Pancreas (tissue), 10 donors: Measurements from ENCODE around the gene PRPSAP2. TPM values are rescaled to one million over a fixed set of nuclear protein-coding genes. Genes with fewer than 3 reads are reported as not detected.

Experiments
- ATAC-seq, 4 donors: fragments of 200-7000 bp; cut with Tn5 transposase; one replicate each; pipeline versions ENCODE4 v1.8.0 to v1.9.1; 2020; ENCODE audit warnings: mild to moderate bottlenecking in 4 of 4, moderate library complexity in 4 of 4
- DNase-seq, 6 donors: peaks; one replicate each; pipeline ENCODE4 v3.0.0-alpha.2; 2020
- FAIRE-seq: peaks from 2 replicates; lab custom pipeline; 2012; peaks lifted over from hg19 to GRCh38; lab: Jason Lieb, UNC
- H3K27ac ChIP-seq, 4 donors: fragments of 200-600 bp; sonication (generic); 1 replicate in 3 of 4; 2 replicates in 1 of 4; pipeline versions ENCODE4 v1.5.0 to v1.8.0; 2020
- H3K27me3 ChIP-seq, 4 donors: fragments of 200-600 bp; one replicate each; pipeline ENCODE4 v1.8.0; 2021
- H3K36me3 ChIP-seq, 3 donors: fragments of 200-600 bp; sonication (generic) in 1 of 3; one replicate each; pipeline versions ENCODE4 v1.5.0 to v1.8.0; 2020 to 2021
- H3K4me1 ChIP-seq, 3 donors: fragments of 200-600 bp; one replicate each; pipeline ENCODE4 v1.8.0; 2021
- H3K4me3 ChIP-seq, 4 donors: fragments of 200-600 bp; sonication (generic) in 2 of 4; one replicate each; pipeline versions ENCODE4 v1.5.0 to v1.8.0; 2020 to 2021
- H3K9me3 ChIP-seq, 4 donors: fragments of 200-600 bp; one replicate each; pipeline ENCODE4 v1.8.0; 2021
- CTCF ChIP-seq, 4 donors: fragments of 200-600 bp; sonication (generic) in 3 of 4; IDR thresholded peaks; one replicate each; pipeline versions ENCODE4 v1.5.0 to v1.8.0; 2021; ENCODE audit warnings: antibody characterized with exemption in 4 of 4
- WGBS, 2 donors: extraction: QIAGEN DNeasy Blood & Tissue Kit; methylation state at CpG; one replicate each; pipeline ENCODE4 v1.1.7; 2013; 5-methylcytosine and 5-hydroxymethylcytosine counted together
- intact Hi-C, 3 donors: fragments of 100-400 bp; cut with DNase I; formaldehyde crosslinking; loops; one replicate each; pipeline versions ENCODE4 v1.11.1 to v1.14.2; 2022
- polyA plus RNA-seq, 2 donors: library from polyadenylated mRNA; stranded (reverse); fragments of 200-250 nt; gene quantifications; one replicate each; pipeline ENCODE4 v1.2.3, GENCODE V29; 2013
- total RNA-seq, 6 donors: library from RNA; stranded (reverse); fragmentation: NEBNext Ultra II Directional in 4 of 6; extraction: Animal tissue kit (Norgen Biotek cat#: 25700) in 4 of 6; gene quantifications; one replicate each; pipeline versions ENCODE4 v1.2.1 to v1.2.4, GENCODE V29; 2021 to 2023
- donor health status: healthy with polysubstance abuse.
- donor health status: DM: no; HTN: no; CAD: no; lungs with moderate emphysema.
- donor health status: DM: no; HTN: no; CAD: no.
- donor health status: control.
- donor health status: control.
- donor health status: Bipolar disorder and iron deficiency.
- donor health status: DM: yes; HTN: yes; CAD: no.
- donor health status: DM: no; HTN: no; CAD: no.
- donor health status: DM: no; HTN: no; CAD: no.
- donor health status: DM: yes; HTN: yes; CAD: no.

The PRPSAP2 gene
- total and polyA plus RNA-seq, 8 donors: 9.5 to 22.3 (median 15.6) TPM

GRCh38 chr17:18938692-18939023, 80.7 kb downstream of the PRPSAP2 start:
- no peak overlapping the region for H3K27ac ChIP-seq
- 56 to 75% methylated on average over 2 of the region's 2 CpGs for WGBS, 2 donors
- H3K4me3 ChIP-seq: no peak overlapping the region
- intact Hi-C loops: no loop called here
- no peaks in the 10 kb centered on the region for H3K9me3 ChIP-seq
- DNase-seq: no peak
- no peaks in the 10 kb centered on the region for H3K27me3 ChIP-seq
- no peak for TF ChIP-seq CTCF (IDR thresholded peaks at IDR 0.05)
- no peak for ATAC-seq
- no peaks in the 10 kb centered on the region for H3K4me1 ChIP-seq
- no peaks in the 10 kb centered on the region for H3K36me3 ChIP-seq
- no peak for FAIRE-seq

- TF ChIP-seq CTCF (IDR thresholded peaks at IDR 0.05): no peak
- DNase-seq: no peak
- Histone ChIP-seq H3K27ac (no peak overlapping the region), H3K36me3 (no peaks in the 10 kb centered on the region), H3K4me3 (no peak overlapping the region), H3K27me3 (no peaks in the 10 kb centered on the region), H3K9me3 (no peaks in the 10 kb centered on the region), H3K4me1 (no peaks in the 10 kb centered on the region)
- WGBS, 2 donors: 64 to 77% methylated on average over 5 of the region's 5 CpGs
- intact Hi-C loops: no loop called here
- ATAC-seq: no peak
- no peak for FAIRE-seq
These were observed 86.7 kb downstream of the PRPSAP2 start for GRCh38 chr17:18944646-18945045.

- TF ChIP-seq CTCF (IDR thresholded peaks at IDR 0.05): no peak
- ATAC-seq (no peak), DNase-seq (no peak), FAIRE-seq (no peak)
- 61 to 62% methylated on average over 2 of the region's 2 CpGs for WGBS, 2 donors
- peaks cover 2 to 5% (median 3%) of the 10 kb centered on the region in 3 donors for H3K4me1 ChIP-seq
- no peaks in the 10 kb centered on the region for H3K27me3 ChIP-seq
- no peaks in the 10 kb centered on the region for H3K9me3 ChIP-seq
- no peak overlapping the region for H3K4me3 ChIP-seq
- intact Hi-C loops: no loop called here
- no peaks in the 10 kb centered on the region for H3K36me3 ChIP-seq
- H3K27ac ChIP-seq: no peak overlapping the region
These were observed 88.6 kb downstream of the PRPSAP2 start for GRCh38 chr17:18946536-18946935.

- Histone ChIP-seq H3K27ac (no peak overlapping the region), H3K4me3 (no peak overlapping the region), H3K27me3 (no peaks in the 10 kb centered on the region), H3K4me1 (peaks cover 2 to 5% (median 3%) of the 10 kb centered on the region in 3 donors), H3K36me3 (no peaks in the 10 kb centered on the region), H3K9me3 (no peaks in the 10 kb centered on the region)
- ATAC-seq (no peak), FAIRE-seq (no peak), DNase-seq (no peak)
- TF ChIP-seq CTCF (IDR thresholded peaks at IDR 0.05): no peak
- 57 to 80% methylated on average over 6 of the region's 6 CpGs for WGBS, 2 donors
- intact Hi-C loops: no loop called here
These were observed 89.9 kb downstream of the PRPSAP2 start for GRCh38 chr17:18947866-18948265.

GRCh38 chr17:18948476-18949006, 90.6 kb downstream of the PRPSAP2 start:
- FAIRE-seq (no peak), DNase-seq (no peak), ATAC-seq (no peak)
- no peak for TF ChIP-seq CTCF (IDR thresholded peaks at IDR 0.05)
- Histone ChIP-seq H3K9me3 (no peaks in the 10 kb centered on the region), H3K36me3 (no peaks in the 10 kb centered on the region), H3K27me3 (no peaks in the 10 kb centered on the region), H3K4me3 (no peak overlapping the region), H3K4me1 (peaks cover 2 to 5% (median 3%) of the 10 kb centered on the region in 3 donors), H3K27ac (no peak overlapping the region)
- 73 to 79% methylated on average over 8 of the region's 8 CpGs for WGBS, 2 donors
- intact Hi-C loops: no loop called here
